ENCODE results near the gene RBM19.

RBM19 gene

DNA sequence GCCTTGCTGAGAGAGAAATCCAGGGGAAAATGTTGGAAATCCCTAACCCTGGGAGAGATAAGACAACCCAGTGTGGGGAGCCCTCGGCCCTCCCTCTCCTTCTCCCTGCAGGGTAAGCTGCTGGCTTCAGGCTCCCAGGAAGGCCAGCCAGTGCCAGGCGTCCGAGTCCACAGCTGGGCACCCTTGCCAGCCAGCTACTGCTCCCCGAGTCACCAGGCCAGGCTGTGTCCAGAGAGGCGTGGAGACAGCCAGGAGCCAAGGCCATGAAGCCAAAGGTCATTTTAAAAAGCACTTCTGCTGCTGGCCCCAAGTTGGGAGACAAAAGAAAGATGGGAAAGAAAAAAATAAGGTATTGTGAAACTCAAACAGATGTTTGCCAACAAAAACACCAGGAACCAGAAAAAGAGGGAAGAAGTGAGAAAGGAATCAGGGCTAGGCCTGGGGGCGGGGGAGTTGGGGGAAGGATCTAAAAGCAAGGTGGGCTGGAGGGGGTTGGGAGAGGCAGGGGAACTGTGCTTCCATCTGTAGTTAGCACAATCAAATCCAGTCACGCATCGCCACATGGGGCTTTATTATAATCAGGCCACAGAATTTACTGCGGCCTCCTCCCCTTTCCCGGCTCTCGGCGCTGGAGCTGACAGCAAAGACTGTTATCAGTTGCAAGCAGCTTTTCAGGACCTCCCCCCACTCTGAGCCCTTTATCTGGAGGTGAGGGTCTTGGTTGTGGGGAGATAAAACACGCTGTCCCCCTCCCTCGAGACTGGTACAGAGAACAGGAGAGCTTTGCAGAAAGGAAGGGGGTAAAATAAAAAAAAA is 33.5 kb downstream of the RBM19 start:
- TF ChIP-seq JUND (IDR thresholded peaks at IDR 0.05; ENCODE audit: low read depth), result no peak
- in situ Hi-C loops (cut with HindIII; ENCODE audit: low pct_unique_long_range_greater_than_20kb, low sequenced_read_pairs), result no loop called here
- DNase-seq (ENCODE audit: low read depth in 1 of 2, low spot score in 1 of 2), result no peak

DNA sequence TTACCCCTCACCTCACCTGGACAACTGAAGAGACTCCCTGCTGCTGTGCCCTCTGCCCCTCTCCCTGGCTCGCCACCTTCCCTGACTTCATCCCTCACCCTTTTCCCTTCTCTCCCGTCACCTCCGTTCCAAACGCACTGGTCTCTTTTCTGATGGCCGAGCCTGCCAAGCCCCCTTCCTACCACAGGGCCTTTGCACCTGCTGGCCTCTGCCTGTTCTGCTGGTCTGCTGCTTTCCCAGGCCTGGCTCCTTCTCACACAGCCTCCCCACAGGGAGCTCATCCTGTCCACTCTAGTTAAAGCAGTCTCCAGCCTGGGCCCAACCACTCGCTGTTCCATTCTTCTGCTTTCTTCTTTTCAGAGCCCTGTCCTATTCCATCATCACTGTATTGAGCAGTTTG is 34.6 kb downstream of the RBM19 start:
- no peak for DNase-seq (ENCODE audit: low read depth in 1 of 2, low spot score in 1 of 2)
- in situ Hi-C loops (cut with HindIII; ENCODE audit: low pct_unique_long_range_greater_than_20kb, low sequenced_read_pairs), result no loop called here
- no peak for TF ChIP-seq JUND (IDR thresholded peaks at IDR 0.05; ENCODE audit: low read depth)

DNA sequence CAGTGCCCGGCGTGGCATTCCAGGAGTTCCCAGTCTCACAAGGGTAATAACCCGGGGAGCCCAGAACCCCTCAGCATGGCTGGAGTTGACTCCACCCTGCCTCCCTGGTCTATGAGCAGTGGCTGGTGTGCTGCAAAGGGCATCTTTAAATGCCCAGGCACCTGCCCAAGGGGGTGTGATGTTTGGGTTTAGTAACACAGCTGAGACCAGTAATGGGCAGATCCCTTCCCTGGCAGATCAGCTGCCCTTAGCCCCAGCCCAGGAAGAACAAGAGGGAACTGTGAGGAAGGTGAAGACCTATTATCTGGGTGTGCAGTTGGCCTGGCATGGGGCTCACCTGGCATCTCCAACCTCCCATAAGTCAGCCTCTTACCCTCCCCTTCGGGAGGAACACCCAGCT is 35.9 kb downstream of the RBM19 start:
- TF ChIP-seq JUND (IDR thresholded peaks at IDR 0.05; ENCODE audit: low read depth), result no peak
- no peak for DNase-seq (ENCODE audit: low read depth in 1 of 2, low spot score in 1 of 2)
- in situ Hi-C loops (cut with HindIII; ENCODE audit: low pct_unique_long_range_greater_than_20kb, low sequenced_read_pairs), result no loop called here

- in situ Hi-C loops (cut with HindIII; ENCODE audit: low pct_unique_long_range_greater_than_20kb, low sequenced_read_pairs), result no loop called here
- no peak for DNase-seq (ENCODE audit: low read depth in 1 of 2, low spot score in 1 of 2)
- TF ChIP-seq JUND (IDR thresholded peaks at IDR 0.05; ENCODE audit: low read depth), result no peak
Observed at GRCh38 chr12:113929312-113929989, 36.7 kb downstream of the RBM19 start.

- in situ Hi-C loops (cut with HindIII; ENCODE audit: low pct_unique_long_range_greater_than_20kb, low sequenced_read_pairs), result no loop called here
- no peak for DNase-seq (ENCODE audit: low read depth in 1 of 2, low spot score in 1 of 2)
Observed at GRCh38 chr12:113926788-113927187, 39.3 kb downstream of the RBM19 start.

GRCh38 chr12:113924341-113924740 is 41.8 kb downstream of the RBM19 start:
- TF ChIP-seq JUND (IDR thresholded peaks at IDR 0.05; ENCODE audit: low read depth), result no peak
- no peak for DNase-seq (ENCODE audit: low read depth in 1 of 2, low spot score in 1 of 2)
- in situ Hi-C loops (cut with HindIII; ENCODE audit: low pct_unique_long_range_greater_than_20kb, low sequenced_read_pairs), result no loop called here

More at GRCh38 chr12:113926788-113927187, 39.3 kb downstream of the RBM19 start:
- TF ChIP-seq JUND (IDR thresholded peaks at IDR 0.05; ENCODE audit: low read depth), result no peak

DNA sequence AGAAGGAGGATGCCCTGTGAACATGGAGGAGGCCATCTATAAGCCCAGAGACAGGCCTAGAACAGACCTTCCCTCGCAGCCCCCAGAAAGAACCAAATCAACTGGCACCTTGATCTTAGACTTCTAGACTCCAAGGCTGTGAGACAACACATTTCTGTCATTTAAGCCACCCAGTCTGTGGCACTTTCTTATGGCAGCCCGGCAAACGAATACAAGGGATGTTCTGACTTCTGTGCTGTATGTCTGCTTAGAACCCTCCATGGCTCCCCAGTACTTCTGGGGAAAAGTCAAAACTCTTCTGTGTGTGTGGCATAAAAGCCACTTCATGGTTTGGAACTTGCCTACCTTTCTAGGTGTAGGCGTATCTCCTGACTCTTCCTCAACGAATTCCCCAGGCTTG is 42.9 kb downstream of the RBM19 start:
- TF ChIP-seq JUND (IDR thresholded peaks at IDR 0.05; ENCODE audit: low read depth), result no peak
- DNase-seq (ENCODE audit: low read depth in 1 of 2, low spot score in 1 of 2), result no peak
- in situ Hi-C loops (cut with HindIII; ENCODE audit: low pct_unique_long_range_greater_than_20kb, low sequenced_read_pairs), result no loop called here

DNA sequence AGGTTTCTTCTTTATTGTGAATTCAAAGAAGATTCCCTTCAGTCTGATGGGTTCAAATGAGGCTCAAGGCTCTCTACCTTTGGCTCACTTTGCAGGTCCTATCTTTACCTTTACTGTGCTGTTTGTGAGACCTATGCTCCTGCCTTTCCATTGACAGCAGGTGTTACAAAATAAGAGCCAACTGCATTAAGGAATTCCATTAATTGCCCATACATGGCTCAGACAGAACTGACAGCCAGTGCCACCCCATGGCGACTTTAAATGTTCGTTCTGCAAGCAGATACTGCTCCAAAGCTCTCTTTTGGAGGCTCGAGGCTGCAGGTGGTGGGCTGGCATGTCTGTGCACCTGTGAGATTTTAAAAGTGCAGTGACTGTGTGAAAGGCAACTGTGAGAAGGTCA is 44.7 kb downstream of the RBM19 start:
- DNase-seq (ENCODE audit: low read depth in 1 of 2, low spot score in 1 of 2), result no peak
- TF ChIP-seq JUND (IDR thresholded peaks at IDR 0.05; ENCODE audit: low read depth), result no peak
- in situ Hi-C loops (cut with HindIII; ENCODE audit: low pct_unique_long_range_greater_than_20kb, low sequenced_read_pairs), result no loop called here

DNA sequence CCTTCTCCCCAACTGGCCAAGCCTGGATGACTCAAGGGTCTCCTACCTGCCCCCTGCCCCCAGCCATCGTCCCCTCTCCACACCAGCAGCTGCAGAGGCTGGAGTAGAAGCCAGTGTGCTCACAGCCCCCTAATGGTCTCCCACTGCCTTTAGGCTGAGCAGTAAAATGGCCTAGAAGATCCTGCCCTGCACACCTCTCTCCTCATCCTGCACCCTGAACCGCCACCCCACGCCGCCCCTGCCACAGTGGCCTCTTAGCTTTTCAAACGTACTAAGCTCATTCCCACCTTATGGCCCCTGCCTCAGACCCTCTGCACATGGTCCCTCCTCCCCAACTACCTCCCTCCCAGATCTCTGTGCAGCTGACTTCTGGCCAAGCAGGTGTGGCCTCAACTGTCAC is 46.3 kb downstream of the RBM19 start:
- no peak for DNase-seq (ENCODE audit: low read depth in 1 of 2, low spot score in 1 of 2)
- no peak for TF ChIP-seq JUND (IDR thresholded peaks at IDR 0.05; ENCODE audit: low read depth)
- in situ Hi-C loops (cut with HindIII; ENCODE audit: low pct_unique_long_range_greater_than_20kb, low sequenced_read_pairs), result no loop called here

GRCh38 chr12:113918306-113918705 is 47.8 kb downstream of the RBM19 start:
- no peak for TF ChIP-seq JUND (IDR thresholded peaks at IDR 0.05; ENCODE audit: low read depth)
- DNase-seq (ENCODE audit: low read depth in 1 of 2, low spot score in 1 of 2), result no peak
- in situ Hi-C loops (cut with HindIII; ENCODE audit: low pct_unique_long_range_greater_than_20kb, low sequenced_read_pairs), result no loop called here

- in situ Hi-C loops (cut with HindIII; ENCODE audit: low pct_unique_long_range_greater_than_20kb, low sequenced_read_pairs), result no loop called here
- no peak for TF ChIP-seq JUND (IDR thresholded peaks at IDR 0.05; ENCODE audit: low read depth)
- no peak for DNase-seq (ENCODE audit: low read depth in 1 of 2, low spot score in 1 of 2)
Observed at GRCh38 chr12:113917393-113917792, 48.7 kb downstream of the RBM19 start.

DNA sequence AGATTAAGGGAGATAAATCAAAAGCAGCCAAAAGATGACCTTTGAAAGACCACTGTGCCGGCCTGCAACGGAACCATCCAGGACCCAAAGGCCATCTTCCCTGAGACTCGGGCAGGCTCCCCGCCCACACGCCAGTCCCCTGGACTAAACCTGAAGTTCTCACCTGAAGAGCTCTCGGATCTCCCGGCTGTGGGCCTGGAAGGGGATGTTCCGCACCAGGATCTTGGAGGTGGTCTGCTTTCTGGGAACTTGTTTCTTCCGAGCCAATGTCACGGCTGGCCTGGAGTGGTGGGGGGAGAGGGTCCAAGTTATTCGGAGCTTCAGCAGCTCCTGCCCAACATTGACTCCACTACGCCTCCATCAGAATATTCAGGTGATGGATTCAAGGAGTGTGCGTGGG is 51.3 kb downstream of the RBM19 start:
- no peak for DNase-seq (ENCODE audit: low read depth in 1 of 2, low spot score in 1 of 2)
- TF ChIP-seq JUND (IDR thresholded peaks at IDR 0.05; ENCODE audit: low read depth), result no peak
- in situ Hi-C loops (cut with HindIII; ENCODE audit: low pct_unique_long_range_greater_than_20kb, low sequenced_read_pairs), result no loop called here

DNA sequence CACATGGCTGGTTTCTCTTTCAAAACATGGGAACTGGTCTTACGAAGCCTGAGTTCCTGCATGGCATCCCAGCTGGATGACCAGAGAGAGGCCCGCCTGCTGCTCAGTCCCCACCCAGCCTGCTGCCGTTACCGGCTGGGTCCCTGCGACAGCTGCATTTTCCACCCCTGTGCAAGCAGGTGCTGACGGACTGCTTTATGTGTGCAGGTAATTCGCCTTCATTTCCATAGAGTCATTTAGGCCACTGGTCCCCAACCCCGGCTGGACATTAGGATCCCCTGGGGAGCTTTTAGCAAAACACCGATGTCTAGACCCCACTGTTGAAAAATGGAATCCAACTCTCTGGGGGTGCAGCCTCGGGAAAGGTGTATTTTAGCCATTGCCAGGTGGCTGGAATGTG is 51.9 kb downstream of the RBM19 start:
- in situ Hi-C loops (cut with HindIII; ENCODE audit: low pct_unique_long_range_greater_than_20kb, low sequenced_read_pairs), result no loop called here
- TF ChIP-seq JUND (IDR thresholded peaks at IDR 0.05; ENCODE audit: low read depth), result no peak
- DNase-seq (ENCODE audit: low read depth in 1 of 2, low spot score in 1 of 2), result no peak
